Measurements from ENCODE around the gene NTNG1.
A peak's percentile ranks its signal among the peaks of the same experiment; 100 is the strongest.

Gene NTNG1

GRCh38 chr1:107135463-107135862, 5.4 kb upstream of the NTNG1 start:
- Histone ChIP-seq H3K36me3 (ENCODE audit: control insufficient read depth, insufficient read depth, low read length) (no peaks in the 10 kb centered on the region), H3K9me3 (ENCODE audit: control insufficient read depth, low read length) (no peaks in the 10 kb centered on the region), H3K27me3 (ENCODE audit: control insufficient read depth, insufficient read depth, low read length) (no peaks in the 10 kb centered on the region), H3K4me3 (ENCODE audit: low read depth, low read length) (no peak overlapping the region), H3K4me2 (ENCODE audit: low read length) (no peak overlapping the region), H3K4me1 (no peaks in the 10 kb centered on the region), H3K9ac (no peak overlapping the region), H3K27ac (no peak overlapping the region), H2AFZ (no peak overlapping the region), H3K79me2 (no peaks in the 10 kb centered on the region)
- no peak for TF ChIP-seq CTCF (IDR thresholded peaks at IDR 0.05)

GRCh38 chr1:107138166-107138565, 2.7 kb upstream of the NTNG1 start:
- H3K9me3 ChIP-seq (ENCODE audit: control insufficient read depth, low read length): no peaks in the 10 kb centered on the region
- H3K9ac ChIP-seq: no peak overlapping the region
- no peaks in the 10 kb centered on the region for H3K4me1 ChIP-seq
- no peak overlapping the region for H2AFZ ChIP-seq
- no peak for TF ChIP-seq CTCF (IDR thresholded peaks at IDR 0.05)
- no peak overlapping the region for H3K4me2 ChIP-seq (ENCODE audit: low read length)
- H3K4me3 ChIP-seq (ENCODE audit: low read depth, low read length): no peak overlapping the region
- no peaks in the 10 kb centered on the region for H3K36me3 ChIP-seq (ENCODE audit: control insufficient read depth, insufficient read depth, low read length)
- H3K27ac ChIP-seq: no peak overlapping the region
- no peaks in the 10 kb centered on the region for H3K79me2 ChIP-seq
- H3K27me3 ChIP-seq (ENCODE audit: control insufficient read depth, insufficient read depth, low read length): no peaks in the 10 kb centered on the region

DNA sequence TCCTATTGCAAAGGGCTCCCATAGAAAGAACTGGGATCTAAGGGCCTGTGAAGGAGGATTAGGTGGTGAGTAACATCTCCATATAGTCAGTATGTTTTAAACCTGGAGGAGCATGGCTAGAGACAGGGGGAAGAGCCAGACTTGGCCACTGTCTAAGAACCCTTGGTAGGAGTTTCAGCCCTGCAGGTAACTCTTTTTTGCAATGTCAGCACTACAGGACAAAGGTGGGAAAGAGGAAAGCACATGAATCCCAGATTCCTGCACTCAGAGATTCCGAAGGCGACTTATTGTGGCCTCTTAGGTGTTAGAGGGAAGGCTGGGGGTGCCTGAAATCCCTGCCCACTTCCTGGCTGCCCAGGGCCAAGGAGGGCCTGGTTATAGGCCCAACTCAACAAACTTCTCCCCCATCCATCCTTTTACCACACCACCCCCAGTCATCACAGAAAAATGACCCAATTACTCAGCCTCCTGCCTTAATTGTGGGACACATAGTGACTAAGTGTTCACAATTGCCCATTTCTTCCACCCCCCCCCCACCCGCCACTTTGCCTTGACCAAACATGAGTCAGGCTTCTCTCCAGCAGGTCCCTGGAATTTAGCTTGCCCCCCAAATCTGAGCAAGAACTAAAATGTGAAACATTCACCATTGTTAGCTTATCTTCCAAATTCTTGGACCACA, 1.9 kb upstream of the NTNG1 start:
- no peak for TF ChIP-seq CTCF (IDR thresholded peaks at IDR 0.05)
- H3K4me1 ChIP-seq: no peaks in the 10 kb centered on the region
- H3K9ac ChIP-seq: no peak overlapping the region
- no peaks in the 10 kb centered on the region for H3K79me2 ChIP-seq
- no peaks in the 10 kb centered on the region for H3K27me3 ChIP-seq (ENCODE audit: control insufficient read depth, insufficient read depth, low read length)
- H2AFZ ChIP-seq: no peak overlapping the region
- H3K4me2 ChIP-seq (ENCODE audit: low read length): no peak overlapping the region
- H3K27ac ChIP-seq: no peak overlapping the region
- no peaks in the 10 kb centered on the region for H3K36me3 ChIP-seq (ENCODE audit: control insufficient read depth, insufficient read depth, low read length)
- H3K9me3 ChIP-seq (ENCODE audit: control insufficient read depth, low read length): no peaks in the 10 kb centered on the region
- H3K4me3 ChIP-seq (ENCODE audit: low read depth, low read length): no peak overlapping the region

GRCh38 chr1:107139833-107140702, 771 bp upstream of the NTNG1 start:
- peak overlapping the region; percentile 74 for H2AFZ ChIP-seq
- H3K27ac ChIP-seq: no peak overlapping the region
- no peaks in the 10 kb centered on the region for H3K4me1 ChIP-seq
- H3K4me2 ChIP-seq (ENCODE audit: low read length): peak overlapping the region; percentile 63
- peak overlapping the region; percentile 31 for H3K4me3 ChIP-seq (ENCODE audit: low read depth, low read length)
- no peak overlapping the region for H3K9ac ChIP-seq
- TF ChIP-seq CTCF (IDR thresholded peaks at IDR 0.05): no peak
- H3K36me3 ChIP-seq (ENCODE audit: control insufficient read depth, insufficient read depth, low read length): no peaks in the 10 kb centered on the region
- H3K79me2 ChIP-seq: no peaks in the 10 kb centered on the region
- no peaks in the 10 kb centered on the region for H3K27me3 ChIP-seq (ENCODE audit: control insufficient read depth, insufficient read depth, low read length)
- H3K9me3 ChIP-seq (ENCODE audit: control insufficient read depth, low read length): no peaks in the 10 kb centered on the region
